Panc1 (cell line): ENCODE data around the gene ABAT.

Source experiments
- POLR2AphosphoS5 ChIP-seq: IDR thresholded peaks from 2 replicates; pipeline ENCODE4 v1.6.1; 2012; ENCODE audit warnings: mild to moderate bottlenecking, low read depth, low read length, moderate library complexity
- SIN3A ChIP-seq: IDR thresholded peaks from 2 replicates; pipeline ENCODE4 v1.6.1; 2012; ENCODE audit warnings: low read depth, mild to moderate bottlenecking, low read length, moderate library complexity, borderline replicate concordance; ENCODE audit not compliant: insufficient read depth
- TF ChIP-seq, protein P1 (sequence below): fragments of 450-650 bp; IDR thresholded peaks from 2 replicates; pipeline ENCODE4 v1.5.1; 2017; ENCODE audit warnings: mild to moderate bottlenecking
- TF ChIP-seq, protein P2 (sequence below), 2 experiments: IDR thresholded peaks; 2 replicates each; pipeline ENCODE4 v1.6.1; 2011 to 2012; ENCODE audit warnings: low read depth in 2 of 2, control low read depth in 1 of 2, low read length in 1 of 2, mild to moderate bottlenecking in 1 of 2, moderate library complexity in 1 of 2; ENCODE audit not compliant: insufficient read depth in 1 of 2

DNA sequence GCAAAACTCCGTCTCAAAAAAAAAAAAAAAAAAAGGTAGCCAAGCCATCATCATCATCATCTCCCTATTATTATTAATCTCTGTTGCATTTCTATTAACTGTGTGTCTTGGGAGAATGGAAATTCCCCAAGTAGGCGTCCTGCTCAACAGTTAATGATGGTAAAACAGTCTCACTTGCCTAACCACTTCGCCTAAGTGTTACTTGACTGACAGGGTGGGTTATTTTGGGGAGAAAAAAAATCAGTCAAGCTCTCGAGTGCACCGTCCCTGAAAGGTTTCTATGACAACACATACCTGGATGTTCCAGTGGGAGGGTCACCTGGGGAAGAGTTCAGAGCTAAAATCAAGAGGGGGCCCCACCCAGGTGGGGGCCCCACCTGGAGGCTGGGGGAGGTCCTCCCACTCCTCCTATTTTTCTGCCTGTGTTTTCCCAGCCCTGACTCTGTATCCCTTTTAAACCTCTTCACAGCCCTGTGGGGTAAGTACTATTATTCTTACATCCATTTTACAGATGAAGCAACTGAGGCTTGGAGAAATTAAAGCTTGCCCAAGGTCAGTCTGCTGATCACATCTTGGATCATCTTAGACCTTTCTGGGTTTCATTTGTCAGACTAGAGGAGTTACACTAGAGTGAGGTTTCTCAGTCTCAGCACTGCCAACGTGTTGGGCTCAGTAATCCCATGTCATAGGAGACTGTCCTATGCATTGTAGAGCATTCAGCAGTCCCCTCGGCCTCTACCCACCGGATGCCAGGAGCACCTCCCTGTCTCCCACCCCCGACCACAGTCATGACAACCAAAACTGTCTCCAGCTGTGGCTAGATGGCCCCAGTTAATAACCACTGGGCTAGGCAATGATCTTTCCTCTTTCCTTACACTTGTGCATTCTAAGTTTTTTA lies 11.0 kb upstream of the ABAT start:
- TF ChIP-seq, protein P1, sequence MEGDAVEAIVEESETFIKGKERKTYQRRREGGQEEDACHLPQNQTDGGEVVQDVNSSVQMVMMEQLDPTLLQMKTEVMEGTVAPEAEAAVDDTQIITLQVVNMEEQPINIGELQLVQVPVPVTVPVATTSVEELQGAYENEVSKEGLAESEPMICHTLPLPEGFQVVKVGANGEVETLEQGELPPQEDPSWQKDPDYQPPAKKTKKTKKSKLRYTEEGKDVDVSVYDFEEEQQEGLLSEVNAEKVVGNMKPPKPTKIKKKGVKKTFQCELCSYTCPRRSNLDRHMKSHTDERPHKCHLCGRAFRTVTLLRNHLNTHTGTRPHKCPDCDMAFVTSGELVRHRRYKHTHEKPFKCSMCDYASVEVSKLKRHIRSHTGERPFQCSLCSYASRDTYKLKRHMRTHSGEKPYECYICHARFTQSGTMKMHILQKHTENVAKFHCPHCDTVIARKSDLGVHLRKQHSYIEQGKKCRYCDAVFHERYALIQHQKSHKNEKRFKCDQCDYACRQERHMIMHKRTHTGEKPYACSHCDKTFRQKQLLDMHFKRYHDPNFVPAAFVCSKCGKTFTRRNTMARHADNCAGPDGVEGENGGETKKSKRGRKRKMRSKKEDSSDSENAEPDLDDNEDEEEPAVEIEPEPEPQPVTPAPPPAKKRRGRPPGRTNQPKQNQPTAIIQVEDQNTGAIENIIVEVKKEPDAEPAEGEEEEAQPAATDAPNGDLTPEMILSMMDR: no peak
- no peak for TF ChIP-seq POLR2AphosphoS5
- TF ChIP-seq, protein P2, sequence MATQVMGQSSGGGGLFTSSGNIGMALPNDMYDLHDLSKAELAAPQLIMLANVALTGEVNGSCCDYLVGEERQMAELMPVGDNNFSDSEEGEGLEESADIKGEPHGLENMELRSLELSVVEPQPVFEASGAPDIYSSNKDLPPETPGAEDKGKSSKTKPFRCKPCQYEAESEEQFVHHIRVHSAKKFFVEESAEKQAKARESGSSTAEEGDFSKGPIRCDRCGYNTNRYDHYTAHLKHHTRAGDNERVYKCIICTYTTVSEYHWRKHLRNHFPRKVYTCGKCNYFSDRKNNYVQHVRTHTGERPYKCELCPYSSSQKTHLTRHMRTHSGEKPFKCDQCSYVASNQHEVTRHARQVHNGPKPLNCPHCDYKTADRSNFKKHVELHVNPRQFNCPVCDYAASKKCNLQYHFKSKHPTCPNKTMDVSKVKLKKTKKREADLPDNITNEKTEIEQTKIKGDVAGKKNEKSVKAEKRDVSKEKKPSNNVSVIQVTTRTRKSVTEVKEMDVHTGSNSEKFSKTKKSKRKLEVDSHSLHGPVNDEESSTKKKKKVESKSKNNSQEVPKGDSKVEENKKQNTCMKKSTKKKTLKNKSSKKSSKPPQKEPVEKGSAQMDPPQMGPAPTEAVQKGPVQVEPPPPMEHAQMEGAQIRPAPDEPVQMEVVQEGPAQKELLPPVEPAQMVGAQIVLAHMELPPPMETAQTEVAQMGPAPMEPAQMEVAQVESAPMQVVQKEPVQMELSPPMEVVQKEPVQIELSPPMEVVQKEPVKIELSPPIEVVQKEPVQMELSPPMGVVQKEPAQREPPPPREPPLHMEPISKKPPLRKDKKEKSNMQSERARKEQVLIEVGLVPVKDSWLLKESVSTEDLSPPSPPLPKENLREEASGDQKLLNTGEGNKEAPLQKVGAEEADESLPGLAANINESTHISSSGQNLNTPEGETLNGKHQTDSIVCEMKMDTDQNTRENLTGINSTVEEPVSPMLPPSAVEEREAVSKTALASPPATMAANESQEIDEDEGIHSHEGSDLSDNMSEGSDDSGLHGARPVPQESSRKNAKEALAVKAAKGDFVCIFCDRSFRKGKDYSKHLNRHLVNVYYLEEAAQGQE (IDR thresholded peaks at IDR 0.05; ENCODE audit: insufficient read depth in 1 of 2, low read depth in 2 of 2, low read length in 1 of 2): no peak
- no peak for TF ChIP-seq SIN3A
